Glomerular visceral epithelial cell (primary cell): ENCODE data around the gene KDM2B.
"Not testable (repeated sequence)": the region's sequence is repeated elsewhere in the genome, so short reads cannot be mapped to it uniquely, and the experiment has no call there.

Experiments
- DNase-seq: peaks from one replicate; pipeline ENCODE4 v3.0.0-alpha.2; 2016; ENCODE audit errors: extremely low spot score

The KDM2B gene

DNA sequence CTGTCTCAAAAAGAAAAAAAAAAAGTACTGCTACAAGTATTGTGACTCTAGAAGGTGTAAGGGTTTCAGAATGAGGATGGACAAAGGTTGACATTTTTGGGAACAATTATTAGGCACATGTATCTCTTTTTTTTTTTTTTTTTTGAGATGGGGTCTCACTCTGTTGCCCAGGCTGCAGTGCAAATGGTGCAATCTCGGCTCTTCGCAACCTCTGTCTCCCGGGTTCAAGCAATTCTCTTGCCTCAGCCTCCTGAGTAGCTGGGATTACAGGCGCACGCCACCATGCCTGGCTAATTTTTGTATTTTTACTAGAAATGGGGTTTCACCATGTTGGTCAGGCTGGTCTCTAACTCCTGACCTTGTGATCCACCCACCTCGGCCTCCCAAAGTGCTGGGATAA, 195.9 kb downstream of the KDM2B start:
- DNase-seq, result not testable (repeated sequence)

- no peak for DNase-seq
These were observed 197.2 kb downstream of the KDM2B start for GRCh38 chr12:121383601-121384021.

DNA sequence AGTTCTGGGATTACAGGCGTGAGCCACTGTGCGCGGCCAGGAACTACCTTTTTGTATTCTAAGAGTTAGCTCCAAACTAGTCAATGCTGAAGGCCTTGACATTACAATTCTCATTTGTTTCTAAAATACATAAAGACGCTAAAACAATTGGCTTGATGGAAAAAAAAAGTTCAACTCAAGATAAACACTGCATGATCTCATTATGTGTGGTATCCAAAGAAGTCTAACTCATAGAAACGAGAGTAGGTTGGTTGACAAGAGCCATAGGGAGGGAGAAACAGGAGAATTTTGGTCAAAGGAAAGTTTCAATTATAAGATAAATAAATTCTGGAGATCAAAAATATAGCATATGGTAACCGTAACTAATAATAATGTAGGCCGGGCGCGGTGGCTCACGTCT, 200.9 kb downstream of the KDM2B start:
- no peak for DNase-seq
